HUES6 (cell line): ENCODE measurements around the gene SPAG6.

Source experiments
- H3K27ac ChIP-seq: 2 replicates; pipeline ENCODE4 v1.7.0; 2013; ENCODE audit warnings: low read depth, mild to moderate bottlenecking, low read length, inconsistent platforms
- H3K27me3 ChIP-seq: 2 replicates; pipeline ENCODE4 v1.6.1; 2013; ENCODE audit warnings: low read length; ENCODE audit not compliant: control insufficient read depth, insufficient read depth
- H3K36me3 ChIP-seq: 2 replicates; pipeline ENCODE4 v1.6.1; 2013; ENCODE audit warnings: low read length; ENCODE audit not compliant: control insufficient read depth, insufficient read depth
- H3K4me1 ChIP-seq: 2 replicates; pipeline ENCODE4 v1.6.1; 2013; ENCODE audit warnings: low read length; ENCODE audit not compliant: control insufficient read depth, insufficient read depth
- H3K4me3 ChIP-seq: 2 replicates; pipeline ENCODE4 v1.5.1; 2013; ENCODE audit warnings: low read depth, low read length
- H3K9ac ChIP-seq: one replicate; pipeline ENCODE4 v1.6.1; 2013; ENCODE audit warnings: mild to moderate bottlenecking, low read length
- H3K9me3 ChIP-seq: 2 replicates; pipeline ENCODE4 v1.6.1; 2013; ENCODE audit warnings: low read depth, low read length; ENCODE audit not compliant: control insufficient read depth, insufficient read depth

Gene SPAG6

DNA sequence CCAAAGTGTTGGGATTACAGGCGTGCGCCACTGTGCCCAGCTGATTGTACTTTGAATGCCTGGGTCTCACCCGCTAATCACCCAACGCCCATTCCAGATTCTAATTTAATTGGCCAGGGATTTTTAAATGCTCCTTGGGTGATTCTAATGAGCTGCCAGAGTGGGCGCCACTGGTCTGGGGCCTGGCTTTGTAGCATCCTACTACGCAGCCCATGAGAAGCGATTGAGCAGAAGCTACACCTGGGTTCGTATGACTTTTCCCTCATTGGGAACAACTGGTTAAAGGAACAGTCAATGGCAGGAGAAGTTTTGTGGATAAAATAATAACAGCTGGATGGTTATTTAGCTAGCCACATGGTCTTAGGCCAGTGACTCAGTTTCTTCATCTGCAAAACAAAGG is 108.0 kb downstream of the SPAG6 start:
- H3K4me3 ChIP-seq, result no peak overlapping the region

GRCh38 chr10:22453948-22454591 is 108.8 kb downstream of the SPAG6 start:
- H3K27ac ChIP-seq, result no peak overlapping the region
- no peaks in the 10 kb centered on the region for H3K4me1 ChIP-seq
- no peaks in the 10 kb centered on the region for H3K36me3 ChIP-seq
- H3K9ac ChIP-seq, result no peak overlapping the region
- 0 out of 2 replicates have a peak, but pooled peaks cover 2% of the 10 kb centered on the region for H3K9me3 ChIP-seq
- H3K27me3 ChIP-seq, result no peaks in the 10 kb centered on the region
- H3K4me3 ChIP-seq, result no peak overlapping the region

More for the DNA sequence above, 108.0 kb downstream of the SPAG6 start:
- no peaks in the 10 kb centered on the region for H3K27me3 ChIP-seq
- no peak overlapping the region for H3K9ac ChIP-seq
- H3K4me1 ChIP-seq, result no peaks in the 10 kb centered on the region
- H3K36me3 ChIP-seq, result no peaks in the 10 kb centered on the region
- H3K27ac ChIP-seq, result no peak overlapping the region
- 0 out of 2 replicates have a peak, but pooled peaks cover 2% of the 10 kb centered on the region for H3K9me3 ChIP-seq

GRCh38 chr10:22454634-22455033 is 109.3 kb downstream of the SPAG6 start:
- no peak overlapping the region for H3K9ac ChIP-seq
- no peaks in the 10 kb centered on the region for H3K4me1 ChIP-seq
- 0 out of 2 replicates have a peak, but pooled peaks cover 2% of the 10 kb centered on the region for H3K9me3 ChIP-seq
- H3K4me3 ChIP-seq, result no peak overlapping the region
- H3K27ac ChIP-seq, result no peak overlapping the region
- H3K27me3 ChIP-seq, result no peaks in the 10 kb centered on the region
- H3K36me3 ChIP-seq, result no peaks in the 10 kb centered on the region

DNA sequence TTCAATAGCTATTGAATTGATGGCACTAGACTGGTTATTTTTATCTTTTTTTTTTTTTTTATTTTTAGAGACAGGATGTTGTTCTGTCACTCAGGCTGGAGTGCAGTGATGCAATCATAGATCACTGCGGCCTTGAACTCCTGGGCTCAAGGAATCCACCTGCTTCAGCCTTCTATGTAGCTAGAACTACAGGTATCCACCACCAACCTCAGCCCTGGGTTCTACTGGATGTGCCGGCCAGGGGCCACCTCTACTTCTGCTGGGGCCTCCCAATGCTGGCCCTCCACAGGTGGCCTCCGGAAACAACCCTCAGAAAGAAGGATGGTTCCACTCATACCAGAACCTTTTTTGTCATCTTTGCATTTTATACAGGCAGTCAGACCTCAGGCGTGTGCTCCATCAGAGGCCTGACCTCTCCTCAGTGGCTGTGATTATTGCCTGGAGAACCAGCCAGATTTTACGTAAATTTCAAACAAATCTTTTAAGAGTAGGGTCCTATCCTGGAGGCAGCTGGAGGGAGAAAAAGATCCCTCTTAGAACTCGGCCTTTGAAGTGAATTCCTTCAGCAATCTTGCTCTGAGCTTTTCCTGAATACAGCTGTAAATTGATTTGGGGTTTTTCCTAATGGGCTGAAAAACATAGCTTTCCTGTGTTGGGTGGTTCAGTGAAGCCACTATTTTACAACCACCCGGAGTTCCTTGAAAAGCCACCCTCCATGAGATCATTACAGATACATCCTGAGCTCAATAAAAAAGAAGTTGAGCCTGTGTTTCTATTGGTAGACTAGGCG is 110.0 kb downstream of the SPAG6 start:
- H3K36me3 ChIP-seq, result no peaks in the 10 kb centered on the region
- H3K27ac ChIP-seq, result no peak overlapping the region
- no peak overlapping the region for H3K9ac ChIP-seq
- no peaks in the 10 kb centered on the region for H3K4me1 ChIP-seq
- H3K9me3 ChIP-seq, result 0 out of 2 replicates have a peak, but pooled peaks cover 2% of the 10 kb centered on the region
- no peaks in the 10 kb centered on the region for H3K27me3 ChIP-seq
- no peak overlapping the region for H3K4me3 ChIP-seq

- H3K27me3 ChIP-seq, result no peaks in the 10 kb centered on the region
Measured at GRCh38 chr10:22456486-22456885, 111.2 kb downstream of the SPAG6 start.

DNA sequence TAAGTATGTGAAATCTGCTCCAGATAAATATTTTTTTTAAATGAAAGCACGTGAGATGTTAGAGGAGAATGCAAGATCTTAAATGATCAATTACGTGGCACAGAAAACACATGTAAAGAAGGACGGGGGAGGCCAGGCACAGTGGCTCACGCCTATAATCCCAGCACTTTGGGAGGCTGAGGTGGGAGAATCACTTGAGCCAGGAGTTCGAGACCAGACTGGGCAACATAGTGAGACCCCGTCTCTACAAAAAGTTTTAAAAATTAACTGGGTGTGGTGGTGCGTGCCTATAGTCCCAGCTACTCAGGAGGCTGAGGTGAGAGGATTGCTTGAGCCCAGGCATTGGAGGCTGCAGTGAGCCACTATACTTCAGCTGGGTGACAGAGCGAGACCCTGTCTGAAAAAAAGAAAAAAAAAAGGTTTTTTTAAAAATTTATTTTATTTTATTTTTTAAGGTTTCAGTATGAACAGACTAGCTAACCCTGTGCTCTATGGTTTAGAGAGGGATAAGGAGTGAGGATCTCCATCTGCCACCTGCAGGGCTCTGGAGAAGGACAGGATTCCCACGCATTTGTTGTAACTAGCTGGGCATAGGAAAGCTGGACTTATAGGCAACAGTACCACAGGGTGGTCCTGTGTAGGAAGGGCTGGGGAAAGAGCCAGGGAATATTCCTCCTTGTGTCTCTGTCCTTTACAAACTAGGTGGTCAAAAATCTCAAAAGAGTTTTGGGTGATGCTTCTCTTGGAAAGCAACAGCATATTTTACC is 113.2 kb downstream of the SPAG6 start:
- H3K9ac ChIP-seq, result no peak overlapping the region
- H3K36me3 ChIP-seq, result no peaks in the 10 kb centered on the region
- no peaks in the 10 kb centered on the region for H3K27me3 ChIP-seq
- H3K9me3 ChIP-seq, result no peaks in the 10 kb centered on the region
- no peaks in the 10 kb centered on the region for H3K4me1 ChIP-seq
- H3K27ac ChIP-seq, result no peak overlapping the region
- H3K4me3 ChIP-seq, result no peak overlapping the region

More at GRCh38 chr10:22456486-22456885, 111.2 kb downstream of the SPAG6 start:
- H3K36me3 ChIP-seq, result no peaks in the 10 kb centered on the region
- H3K27ac ChIP-seq, result no peak overlapping the region
- H3K4me3 ChIP-seq, result no peak overlapping the region
- H3K4me1 ChIP-seq, result no peaks in the 10 kb centered on the region
- H3K9ac ChIP-seq, result no peak overlapping the region
- 0 out of 2 replicates have a peak, but pooled peaks cover 2% of the 10 kb centered on the region for H3K9me3 ChIP-seq

DNA sequence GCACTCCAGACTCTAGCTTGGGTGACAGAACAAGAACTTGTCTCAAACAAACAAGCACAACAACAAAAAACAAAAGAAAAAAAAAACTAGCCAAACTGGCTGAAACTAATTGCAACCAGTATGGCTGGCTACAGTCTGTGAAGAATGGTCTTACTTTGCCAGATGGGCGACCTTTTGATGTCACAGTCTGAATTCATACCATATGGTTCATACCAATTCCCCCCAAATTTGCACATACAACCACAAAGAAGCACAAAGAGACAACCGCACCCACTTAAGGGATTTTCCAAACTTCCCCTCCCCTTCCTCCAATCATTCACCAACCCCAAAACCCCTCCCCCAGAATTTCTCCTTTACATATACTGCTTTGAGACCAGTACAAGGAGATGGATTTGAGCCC is 114.2 kb downstream of the SPAG6 start:
- Histone ChIP-seq H3K9me3 (no peaks in the 10 kb centered on the region), H3K27me3 (no peaks in the 10 kb centered on the region), H3K9ac (no peak overlapping the region), H3K27ac (no peak overlapping the region), H3K4me1 (no peaks in the 10 kb centered on the region), H3K36me3 (no peaks in the 10 kb centered on the region), H3K4me3 (no peak overlapping the region)

- Histone ChIP-seq H3K36me3 (no peaks in the 10 kb centered on the region), H3K27me3 (no peaks in the 10 kb centered on the region), H3K9me3 (no peaks in the 10 kb centered on the region), H3K4me1 (no peaks in the 10 kb centered on the region), H3K4me3 (no peak overlapping the region), H3K27ac (no peak overlapping the region), H3K9ac (no peak overlapping the region)
Measured at GRCh38 chr10:22460101-22460500, 114.8 kb downstream of the SPAG6 start.

- Histone ChIP-seq H3K27me3 (no peaks in the 10 kb centered on the region), H3K4me1 (no peaks in the 10 kb centered on the region), H3K4me3 (no peak overlapping the region), H3K27ac (no peak overlapping the region), H3K9me3 (no peaks in the 10 kb centered on the region), H3K36me3 (no peaks in the 10 kb centered on the region), H3K9ac (no peak overlapping the region)
Measured at GRCh38 chr10:22460531-22461403, 115.5 kb downstream of the SPAG6 start.

GRCh38 chr10:22461891-22462290 is 116.6 kb downstream of the SPAG6 start:
- Histone ChIP-seq H3K27ac (no peak overlapping the region), H3K9me3 (no peaks in the 10 kb centered on the region), H3K27me3 (no peaks in the 10 kb centered on the region), H3K9ac (no peak overlapping the region), H3K4me3 (no peak overlapping the region), H3K36me3 (no peaks in the 10 kb centered on the region), H3K4me1 (no peaks in the 10 kb centered on the region)
